HG02763 (cell line): ENCODE data around the gene SQSTM1.

ENCODE experiments used
- ATAC-seq: cut with Tn5 transposase; IDR thresholded peaks from one replicate; pipeline ENCODE4 v1.9.1; 2021; ENCODE audit warnings: mild to moderate bottlenecking, moderate library complexity; ENCODE audit not compliant: unreplicated experiment

The SQSTM1 gene

GRCh38 chr5:179805070-179805528, 15.6 kb upstream of the SQSTM1 start:
- no peak for ATAC-seq

DNA sequence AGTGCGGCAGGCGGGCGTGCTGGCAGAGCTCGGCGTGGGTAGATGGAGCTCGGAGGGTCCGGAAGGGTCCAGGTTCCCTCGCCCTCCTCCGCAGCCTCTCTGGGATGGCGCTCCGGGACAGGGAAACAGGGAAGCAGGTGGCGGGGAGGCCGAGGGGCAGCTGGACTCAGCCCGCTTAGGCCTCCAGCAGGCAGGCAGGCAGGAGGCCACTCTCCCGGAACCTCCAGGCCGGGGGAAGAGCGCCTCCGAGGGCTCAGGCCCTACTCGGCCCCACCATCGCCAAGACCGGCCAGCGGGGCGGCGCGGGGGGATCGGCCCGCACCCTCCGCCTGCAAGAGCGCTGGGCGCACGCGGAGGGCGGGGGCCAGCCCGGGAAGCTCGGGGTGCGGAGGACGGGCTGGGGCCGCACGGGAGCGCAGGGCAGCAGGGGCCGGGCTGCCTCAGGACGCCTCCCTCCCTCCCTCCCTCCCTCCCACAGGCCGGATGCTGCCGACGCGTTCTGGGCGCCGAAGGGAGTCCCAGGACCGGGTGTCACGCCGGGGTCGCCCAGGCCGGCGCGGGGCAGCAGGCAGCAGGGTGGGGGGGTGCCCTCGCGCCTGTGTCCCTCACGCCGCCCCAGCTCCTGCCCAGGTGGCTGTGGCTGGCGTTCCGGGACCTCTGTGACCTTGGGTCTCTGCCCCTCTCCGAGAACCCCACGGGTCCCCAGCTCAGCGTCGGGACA, 15.0 kb upstream of the SQSTM1 start:
- peak; percentile 15 for ATAC-seq

DNA sequence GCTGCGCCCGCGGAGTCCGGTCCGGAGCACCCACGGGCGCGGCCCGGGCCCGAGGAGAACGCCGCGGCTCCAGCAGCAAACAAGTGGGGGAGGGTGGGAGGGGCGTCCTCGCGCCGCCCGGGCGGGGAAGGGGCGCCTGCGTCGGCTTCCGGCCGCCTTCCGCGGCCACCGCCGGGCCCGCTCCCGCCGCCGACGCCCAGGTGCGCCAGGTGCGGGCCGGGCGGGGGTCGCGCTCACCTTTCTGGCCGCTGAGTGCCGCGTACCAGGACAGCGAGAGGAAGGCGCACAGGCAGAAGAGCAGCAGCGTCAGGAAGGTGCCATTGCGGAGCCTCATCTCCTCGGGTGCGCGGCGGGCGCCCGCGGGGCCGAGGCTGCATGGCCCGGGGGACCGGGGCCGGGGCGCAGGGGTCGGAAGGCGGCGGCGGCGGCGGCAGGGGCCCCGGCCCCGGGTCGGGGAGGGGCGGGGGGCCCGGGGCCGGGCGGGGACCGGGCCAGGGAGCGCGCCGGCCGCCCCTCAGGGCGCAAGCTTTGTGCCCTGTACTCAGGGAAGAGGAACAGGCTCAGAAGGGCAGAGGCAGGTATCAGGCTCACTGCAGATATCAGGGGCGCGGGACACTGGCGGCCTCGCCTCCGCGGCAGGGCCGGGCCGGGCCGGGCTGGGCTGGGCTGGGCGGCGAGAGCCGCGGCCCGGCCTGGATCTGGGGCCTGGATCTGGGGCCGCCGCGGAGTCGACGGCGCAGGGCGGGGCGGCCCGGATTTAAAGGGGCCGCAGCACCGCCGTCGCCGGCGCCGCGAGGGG, 14.3 kb upstream of the SQSTM1 start, which contains the start of gene MGAT4B:
Gene MGAT4B, minus strand, starts transcription at position 617 of the 799 bp plus-strand sequence. Its CDS starts 283 bp downstream, at position 334.
- peak; percentile 70 for ATAC-seq

GRCh38 chr5:179812135-179812825, 8.4 kb upstream of the SQSTM1 start:
- no peak for ATAC-seq

GRCh38 chr5:179812997-179813607, 7.6 kb upstream of the SQSTM1 start:
- no peak for ATAC-seq

- ATAC-seq = no peak
Observed at GRCh38 chr5:179814090-179814489, 6.6 kb upstream of the SQSTM1 start.

DNA sequence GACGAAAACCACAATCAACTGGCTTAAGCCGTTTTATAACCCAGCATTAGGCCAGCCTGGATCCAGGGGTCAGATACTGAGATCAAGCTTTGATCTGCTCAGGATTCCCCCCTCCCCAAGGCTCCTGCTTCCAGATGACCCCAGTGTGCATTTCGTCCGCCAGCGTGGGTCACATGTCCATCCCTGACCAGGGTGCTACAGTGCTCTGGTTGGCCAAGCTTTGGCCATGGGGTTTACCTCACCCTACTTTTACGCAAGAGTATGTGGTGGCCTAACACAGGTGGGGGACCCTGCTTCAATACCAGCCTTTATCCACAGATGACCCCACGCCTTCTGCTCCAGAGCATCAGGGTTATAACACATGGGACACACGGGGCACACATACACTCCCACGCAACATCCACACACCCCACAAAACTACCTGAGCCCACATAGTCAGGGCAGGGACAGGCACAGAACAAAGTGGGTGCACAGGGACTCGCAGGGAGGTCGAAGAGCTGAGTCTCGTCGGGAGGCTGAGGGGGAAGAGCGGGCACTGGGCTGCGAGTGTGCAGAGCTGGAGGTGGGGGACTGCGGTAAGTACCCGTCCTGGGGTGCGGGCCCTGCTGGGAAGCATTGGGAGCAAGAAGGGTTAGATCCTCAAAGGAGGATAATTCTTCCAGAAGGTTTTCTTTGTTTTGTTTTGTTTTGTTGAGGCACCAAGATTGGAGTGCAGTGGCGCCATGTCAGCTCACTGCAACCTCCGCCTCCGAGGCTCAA, 5.0 kb upstream of the SQSTM1 start:
- ATAC-seq = no peak

GRCh38 chr5:179816401-179816795, 4.3 kb upstream of the SQSTM1 start:
- no peak for ATAC-seq

- ATAC-seq = no peak
Observed at GRCh38 chr5:179816796-179817469, 3.8 kb upstream of the SQSTM1 start.

DNA sequence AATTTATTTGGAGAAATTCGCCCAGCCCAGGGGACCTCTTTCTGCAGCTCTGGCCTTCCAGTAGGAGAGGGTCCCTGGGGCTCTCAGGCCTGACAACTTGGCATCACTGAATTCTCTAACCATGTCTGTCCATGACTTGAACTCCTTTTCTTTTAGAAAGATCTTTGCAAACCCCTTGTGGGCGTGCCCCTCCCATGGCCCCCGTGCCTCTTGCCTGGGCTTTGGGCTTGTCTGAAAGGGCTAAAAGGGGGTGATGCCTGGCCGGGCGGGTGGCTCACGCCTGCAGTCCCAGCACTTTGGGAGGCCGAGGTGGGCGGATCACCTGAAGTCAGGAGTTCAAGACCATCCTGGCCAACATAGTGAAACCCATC, 3.2 kb upstream of the SQSTM1 start:
- ATAC-seq = no peak

GRCh38 chr5:179817890-179818745, 2.6 kb upstream of the SQSTM1 start:
- ATAC-seq = no peak

GRCh38 chr5:179818746-179819295, 1.9 kb upstream of the SQSTM1 start:
- peak; percentile 65 for ATAC-seq

- ATAC-seq = no peak
Observed at GRCh38 chr5:179819296-179820126, 1.2 kb upstream of the SQSTM1 start.

DNA sequence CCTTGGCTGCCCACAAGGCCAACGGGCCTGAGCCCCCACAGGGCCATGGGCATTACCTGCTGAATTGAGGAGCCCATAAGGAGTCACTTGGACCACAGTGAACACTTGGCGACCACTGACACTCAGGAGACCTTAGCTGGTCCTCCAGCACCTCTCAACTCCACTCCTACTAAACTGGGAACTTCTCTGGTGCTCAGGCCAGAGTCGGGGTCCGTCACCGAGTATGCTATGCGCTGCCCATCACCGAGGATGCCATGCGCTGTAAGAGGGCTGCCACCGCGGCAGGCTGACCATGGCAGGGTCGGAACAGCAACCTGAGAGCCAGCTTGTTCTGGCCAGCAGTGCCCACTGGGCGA, 600 bp upstream of the SQSTM1 start:
- no peak for ATAC-seq

DNA sequence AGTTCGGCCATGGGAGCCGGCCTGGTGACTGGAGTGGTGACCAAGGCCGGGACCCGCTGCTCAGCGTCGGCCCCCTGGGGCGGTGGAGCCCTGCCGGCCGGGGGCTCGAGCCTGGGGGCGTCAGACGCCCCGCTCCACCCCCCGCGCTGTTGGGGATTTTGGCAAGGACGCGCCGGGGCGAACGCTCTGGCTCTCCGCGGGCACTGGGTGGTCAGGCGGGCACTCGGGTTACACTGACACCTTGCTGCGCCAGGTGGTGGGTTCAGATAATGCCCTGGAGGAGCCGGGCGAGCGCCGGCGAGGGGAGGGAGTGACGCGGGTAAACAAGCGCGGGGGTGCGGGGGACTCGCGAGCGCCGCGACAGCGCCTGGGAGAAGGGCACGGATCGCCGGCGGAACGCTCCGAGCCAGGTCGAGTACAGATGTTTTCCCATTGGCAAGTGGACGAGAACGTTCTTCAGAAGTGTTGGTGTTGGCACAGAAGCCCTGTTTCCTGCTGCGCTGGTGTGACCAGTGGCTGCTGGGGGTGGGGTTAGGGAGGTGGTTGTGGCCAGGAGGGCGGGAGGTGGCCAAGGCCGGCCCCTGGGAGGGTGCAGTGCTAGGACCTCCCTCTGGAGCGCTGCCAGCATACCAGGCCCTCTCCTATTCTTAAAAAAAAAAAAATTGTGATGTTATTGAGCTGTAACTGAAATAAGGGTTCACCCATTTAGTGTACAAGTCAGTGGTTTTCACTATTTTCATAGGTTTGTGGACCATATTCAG, 773 bp downstream of the SQSTM1 start:
- ATAC-seq = peak; percentile 34

- ATAC-seq = no peak
Observed at GRCh38 chr5:179822059-179822432, 1.3 kb downstream of the SQSTM1 start.

DNA sequence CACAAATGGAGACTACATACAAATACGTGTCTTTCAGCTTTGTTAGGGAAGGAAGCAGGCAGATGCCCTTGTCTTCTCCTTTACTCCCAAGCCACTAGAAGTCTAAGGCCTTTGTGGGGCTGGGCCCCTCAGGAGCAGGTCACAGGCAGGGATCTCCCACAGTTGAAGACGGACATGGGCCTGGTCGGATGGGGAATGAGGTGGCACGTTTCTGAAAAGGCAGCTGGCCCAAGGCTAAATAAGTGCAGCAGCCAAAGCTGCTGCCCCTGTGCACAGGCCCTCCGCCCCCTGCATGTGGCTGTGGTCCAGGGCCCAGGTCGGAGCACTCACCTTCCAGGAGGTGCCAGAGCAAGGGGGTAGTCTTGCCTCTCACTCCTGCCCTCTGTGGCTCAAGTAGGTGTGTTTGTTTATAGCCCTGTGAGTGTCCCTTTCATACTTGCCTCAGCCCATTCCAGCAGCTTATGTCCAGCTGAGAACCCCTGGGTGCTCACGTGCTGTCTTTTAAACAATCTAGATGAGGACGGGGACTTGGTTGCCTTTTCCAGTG, 1.8 kb downstream of the SQSTM1 start:
- no peak for ATAC-seq
